H1 (cell line): ENCODE results near the gene GRK6. TPM values are rescaled to one million over a fixed set of nuclear protein-coding genes. Genes with fewer than 3 reads are reported as not detected.
A peak's percentile ranks its signal among the peaks of the same experiment; 100 is the strongest.

Experiments used
- CTCF ChIA-PET: fragments of 300-600 bp; sonication (Branson Sonifier 250); formaldehyde crosslinking; loops from one replicate; lab custom pipeline; 2021; ENCODE audit not compliant: partially characterized antibody; lab: Charles Lee
- POLR2A ChIA-PET: fragments of 300-600 bp; sonication (Branson Sonifier 250); formaldehyde crosslinking; loops from one replicate; lab custom pipeline; 2021; ENCODE audit warnings: inconsistent platforms; ENCODE audit not compliant: partially characterized antibody; lab: Charles Lee
- DNase-seq, 2 experiments: peaks; one replicate each; pipeline versions ENCODE4 v3.0.0 to v3.0.0-alpha.2; 2010 to 2022; ENCODE audit warnings: low spot score in 2 of 2, low read depth in 1 of 2, mixed read lengths in 1 of 2
- FAIRE-seq: peaks from 2 replicates; lab custom pipeline; 2011; peaks lifted over from hg19 to GRCh38; lab: Jason Lieb, UNC
- H2AFZ ChIP-seq: 2 replicates; pipeline ENCODE4 v1.8.1; 2012; ENCODE audit warnings: low read length, inconsistent platforms
- H2AK5ac ChIP-seq: 2 replicates; pipeline ENCODE4 v1.6.1; 2013; ENCODE audit warnings: low read depth, low read length
- H2BK120ac ChIP-seq: replicated peaks from 2 replicates; pipeline ENCODE3; 2013; ENCODE audit warnings: low read depth, low read length, inconsistent platforms
- H2BK12ac ChIP-seq: 2 replicates; pipeline ENCODE4 v1.6.1; 2013; ENCODE audit warnings: low read depth, low read length
- H2BK15ac ChIP-seq: 2 replicates; pipeline ENCODE4 v1.6.1; 2013; ENCODE audit warnings: low read length
- H2BK20ac ChIP-seq: 2 replicates; pipeline ENCODE4 v1.6.1; 2013; ENCODE audit warnings: low read length
- H2BK5ac ChIP-seq: 2 replicates; pipeline ENCODE4 v1.6.1; 2013; ENCODE audit warnings: low read depth, low read length
- H3K14ac ChIP-seq: 2 replicates; pipeline ENCODE4 v1.6.1; 2013; ENCODE audit warnings: inconsistent platforms; ENCODE audit not compliant: insufficient read length
- H3K18ac ChIP-seq: 2 replicates; pipeline ENCODE4 v1.6.1; 2013; ENCODE audit warnings: low read length; ENCODE audit errors: extremely low read depth
- H3K23ac ChIP-seq: 2 replicates; pipeline ENCODE4 v1.6.1; 2013; ENCODE audit warnings: inconsistent platforms; ENCODE audit not compliant: insufficient read length
- H3K23me2 ChIP-seq: 2 replicates; pipeline ENCODE4 v1.6.1; 2013; ENCODE audit warnings: low read depth, low read length
- H3K27ac ChIP-seq: 2 replicates; pipeline ENCODE4 v1.6.1; 2011; ENCODE audit warnings: low read depth, low read length, inconsistent platforms
- H3K27me3 ChIP-seq, 4 experiments: replicated peaks in 1 of 4; 1 replicate in 1 of 4; 2 replicates in 3 of 4; pipeline versions ENCODE4 v1.6.1 to v1.8.1; 2011 to 2013; ENCODE audit warnings: low read length in 3 of 4, mild to moderate bottlenecking in 3 of 4, inconsistent platforms in 2 of 4, mixed read lengths in 2 of 4, moderate library complexity in 1 of 4; ENCODE audit not compliant: control insufficient read depth in 3 of 4, insufficient read depth in 3 of 4; ENCODE audit errors: extremely low read depth in 1 of 4
- H3K36me3 ChIP-seq, 4 experiments: 2 replicates each; pipeline versions ENCODE4 v1.6.1 to v1.8.1; 2011 to 2013; ENCODE audit warnings: mild to moderate bottlenecking in 4 of 4, low read length in 3 of 4, moderate library complexity in 2 of 4, control low read depth in 1 of 4, inconsistent platforms in 1 of 4; ENCODE audit not compliant: insufficient read depth in 4 of 4, control insufficient read depth in 2 of 4
- H3K4ac ChIP-seq: replicated peaks from 2 replicates; pipeline ENCODE3; 2013; ENCODE audit warnings: low read length, low read depth, mixed read lengths, inconsistent platforms; ENCODE audit not compliant: insufficient read length
- H3K4me1 ChIP-seq, 4 experiments: replicated peaks in 1 of 4; 1 replicate in 1 of 4; 2 replicates in 3 of 4; pipeline versions ENCODE4 v1.6.1 to v1.8.1; 2011 to 2013; ENCODE audit warnings: low read length in 3 of 4, inconsistent platforms in 2 of 4, mixed read lengths in 1 of 4; ENCODE audit not compliant: insufficient read depth in 4 of 4, control insufficient read depth in 3 of 4
- H3K4me2 ChIP-seq, 2 experiments: 2 replicates each; pipeline versions ENCODE4 v1.6.1 to v1.8.1; 2011 to 2013; ENCODE audit warnings: low read depth in 2 of 2, low read length in 2 of 2, control low read depth in 1 of 2, inconsistent platforms in 1 of 2, mild to moderate bottlenecking in 1 of 2; ENCODE audit not compliant: insufficient read depth in 1 of 2
- H3K4me3 ChIP-seq, 4 experiments: fragments of 200-600, 300-600 bp in 1 of 4; sonication (generic), shearing (Covaris generic), sonication (Bioruptor Twin) in 1 of 4; 2 replicates each; pipeline versions ENCODE4 v1.5.1 to v1.8.1; 2011 to 2016; ENCODE audit warnings: low read length in 4 of 4, low read depth in 3 of 4, control low read depth in 2 of 4, inconsistent platforms in 2 of 4, mild to moderate bottlenecking in 2 of 4, mixed read lengths in 1 of 4, moderate library complexity in 1 of 4; ENCODE audit not compliant: insufficient read depth in 2 of 4; ENCODE audit errors: extremely low read depth in 1 of 4
- H3K56ac ChIP-seq: replicated peaks from 2 replicates; pipeline ENCODE3; 2013; ENCODE audit warnings: low read depth, mild to moderate bottlenecking, mixed read lengths, low read length, inconsistent platforms; ENCODE audit not compliant: insufficient read length
- H3K79me1 ChIP-seq: 2 replicates; pipeline ENCODE4 v1.6.1; 2013; ENCODE audit warnings: low read depth, low read length, control low read depth
- H3K79me2 ChIP-seq, 2 experiments: 2 replicates each; pipeline versions ENCODE4 v1.6.1 to v1.8.1; 2012 to 2013; ENCODE audit warnings: low read length in 2 of 2, mild to moderate bottlenecking in 2 of 2, inconsistent platforms in 1 of 2; ENCODE audit not compliant: insufficient read depth in 2 of 2, control insufficient read depth in 1 of 2
- H3K9ac ChIP-seq, 4 experiments: replicated peaks in 1 of 4; 1 replicate in 1 of 4; 2 replicates in 3 of 4; pipeline versions ENCODE4 v1.6.1 to v1.8.1; 2011 to 2013; ENCODE audit warnings: low read depth in 3 of 4, low read length in 3 of 4, control low read depth in 2 of 4, mild to moderate bottlenecking in 2 of 4, moderate library complexity in 2 of 4, inconsistent platforms in 1 of 4; ENCODE audit errors: extremely low read depth in 1 of 4
- H3K9me3 ChIP-seq, 2 experiments: 2 replicates each; pipeline versions ENCODE4 v1.6.1 to v1.8.1; 2012 to 2013; ENCODE audit warnings: mild to moderate bottlenecking in 2 of 2, moderate library complexity in 2 of 2, control low read depth in 1 of 2, inconsistent platforms in 1 of 2, low read depth in 1 of 2, low read length in 1 of 2, mixed read lengths in 1 of 2; ENCODE audit not compliant: insufficient read depth in 2 of 2
- H4K20me1 ChIP-seq, 2 experiments: replicated peaks in 1 of 2; 2 replicates each; pipeline versions ENCODE3 to v1.8.1; 2011 to 2013; ENCODE audit warnings: inconsistent platforms in 2 of 2, low read length in 2 of 2, mild to moderate bottlenecking in 1 of 2; ENCODE audit not compliant: insufficient read depth in 2 of 2, control insufficient read depth in 1 of 2
- H4K5ac ChIP-seq: 2 replicates; pipeline ENCODE4 v1.6.1; 2013; ENCODE audit warnings: low read length, low read depth, mixed read lengths, inconsistent platforms; ENCODE audit not compliant: insufficient read length
- H4K8ac ChIP-seq: 2 replicates; pipeline ENCODE4 v1.8.0; 2013; ENCODE audit warnings: mild to moderate bottlenecking, moderate library complexity, low read length, inconsistent platforms; ENCODE audit not compliant: insufficient read depth; ENCODE audit errors: extremely low read depth
- H4K91ac ChIP-seq: replicated peaks from 2 replicates; pipeline ENCODE3; 2013; ENCODE audit warnings: low read length, mixed read lengths, inconsistent platforms; ENCODE audit not compliant: insufficient read length
- CBX8 ChIP-seq: fragments of 300-800, 300-1000 bp; sonication (generic); IDR thresholded peaks from 2 replicates; pipeline ENCODE4 v1.7.1; 2016; ENCODE audit warnings: low read depth, low read length, borderline replicate concordance
- EGR1 ChIP-seq: IDR thresholded peaks from 2 replicates; pipeline ENCODE4 v1.6.1; 2011; ENCODE audit warnings: low read depth, low read length, borderline replicate concordance
- POLR2A ChIP-seq, 2 experiments: IDR thresholded peaks; 1 replicate in 1 of 2; 2 replicates in 1 of 2; pipeline ENCODE4 v1.6.1; 2011; ENCODE audit warnings: low read depth in 2 of 2, low read length in 2 of 2, mild to moderate bottlenecking in 2 of 2; ENCODE audit errors: control extremely low read depth in 1 of 2
- RBBP5 ChIP-seq: IDR thresholded peaks from 2 replicates; pipeline ENCODE4 v1.7.1; 2012; ENCODE audit warnings: low read depth, mild to moderate bottlenecking, inconsistent platforms, low read length, moderate library complexity, borderline replicate concordance
- TAF7 ChIP-seq: optimal IDR thresholded peaks from 2 replicates; pipeline ENCODE3; 2011; ENCODE audit warnings: low read depth, mild to moderate bottlenecking, inconsistent platforms, low read length, moderate library complexity, borderline replicate concordance
- TBP ChIP-seq: IDR thresholded peaks from 2 replicates; pipeline ENCODE4 v1.6.1; 2011; ENCODE audit warnings: low read depth, low read length, improper control_type of control experiment
- WGBS, 2 experiments: shearing (Covaris generic) in 1 of 2; methylation state at CpG; one replicate each; pipeline versions ENCODE4 v1.1.6 to v1.1.7; 2013 to 2015; ENCODE audit warnings: low lambda C conversion rate in 2 of 2, mixed read lengths in 2 of 2, inconsistent platforms in 1 of 2, low coverage in 1 of 2, missing lambda C conversion rate in 1 of 2; ENCODE audit not compliant: insufficient replicate concordance in 2 of 2, insufficient coverage in 1 of 2, insufficient read length in 1 of 2; ENCODE audit errors: extremely low coverage in 1 of 2, missing lambda C conversion rate in 1 of 2; 5-methylcytosine and 5-hydroxymethylcytosine counted together
- polyA plus RNA-seq, 7 experiments: library from polyadenylated mRNA; depleted of rRNA in 3 of 7; stranded (reverse) in 5 of 7; unstranded in 2 of 7; fragments of >200 nt in 5 of 7; fragments of 200-250 nt in 2 of 7; gene quantifications; 1 replicate in 5 of 7; 2 replicates in 1 of 7; 4 replicates in 1 of 7; pipeline versions ENCODE4 v1.2.1 to v1.2.3, GENCODE V29; 2011 to 2013; ENCODE audit warnings: missing spikeins in 2 of 7, mixed read lengths in 2 of 7
- total RNA-seq: library from RNA; stranded (reverse); fragmentation: NEBNext Ultra II Directional; extraction: Animal tissue kit (Norgen Biotek cat#: 25700); gene quantifications from 2 replicates; pipeline ENCODE4 v1.2.1, GENCODE V29; 2021

GRK6 gene
- total and polyA plus RNA-seq, 2 of the 8 experiments (the other 6 are each of a cell fraction or from before 2014, with no cell fraction given) = 31.8 to 57.8 TPM

DNA sequence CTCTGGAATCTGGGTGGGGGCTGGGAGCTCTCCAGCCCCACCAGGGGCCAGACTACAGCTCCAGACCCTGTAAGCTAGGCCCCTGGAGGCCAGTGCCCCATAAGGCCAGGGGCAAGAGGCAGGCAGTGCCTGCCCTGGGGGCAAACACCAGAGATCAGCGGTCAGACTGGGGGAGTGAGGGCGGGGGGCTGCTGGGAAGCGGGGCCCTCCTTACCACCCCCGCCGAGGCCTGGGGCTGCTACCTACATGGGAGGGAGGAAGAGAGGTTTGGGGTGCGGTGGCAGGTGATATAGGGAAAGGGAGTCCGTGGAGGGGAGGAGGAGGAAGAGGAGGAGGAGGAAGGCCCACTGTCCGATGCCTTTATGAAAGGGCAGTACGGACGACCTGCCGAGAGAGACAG, 32.9 kb downstream of the GRK6 start:
- Histone ChIP-seq H4K91ac (no peak overlapping the region), H2AK5ac (no peak overlapping the region), H2BK120ac (no peak overlapping the region)
- TF ChIP-seq EGR1 = no peak
- no peak for TF ChIP-seq CBX8
- no peak for TF ChIP-seq TBP
- TF ChIP-seq RBBP5 = no peak
- TF ChIP-seq TAF7 = no peak
- TF ChIP-seq POLR2A (IDR thresholded peaks at IDR 0.05; ENCODE audit: control extremely low read depth in 1 of 2, low read depth in 2 of 2, low read length in 2 of 2) = 0 out of 3 replicates have a peak, but pooled peaks of 1 of the 2 experiments have one; percentile 0
- TF ChIP-seq, all 59 proteins: peak for 1
- Histone ChIP-seq H4K20me1 (peaks cover 27 to 41% of the 10 kb centered on the region in 2 experiments), H3K23ac (no peak overlapping the region), H4K8ac (no peak overlapping the region), H3K27ac (no peak overlapping the region), H3K27me3 (no peaks in the 10 kb centered on the region), H3K36me3 (peaks cover 22 to 61% (median 50%) of the 10 kb centered on the region in 4 experiments), H3K79me1 (peaks cover 3% of the 10 kb centered on the region; the same call in 1 of the 2 replicates), H2BK15ac (no peak overlapping the region), H2BK20ac (no peak overlapping the region), H3K14ac (no peak overlapping the region), H4K5ac (no peak overlapping the region), H3K56ac (no peak overlapping the region), H3K23me2 (peaks cover 9% of the 10 kb centered on the region; the same call in 1 of the 2 replicates), H3K9ac (no peak overlapping the region), H2BK5ac (no peak overlapping the region), H3K4me2 (no peak overlapping the region), H3K9me3 (no peaks in the 10 kb centered on the region), H2AFZ (no peak overlapping the region), H3K4ac (no peak overlapping the region), H3K18ac (no peak overlapping the region), H3K4me3 (no peak overlapping the region), H3K79me2 (peaks cover 0 to 4% of the 10 kb centered on the region in 2 experiments; a peak in 2 of 4 replicates), H2BK12ac (no peak overlapping the region), H3K4me1 (peaks cover 0 to 11% (median 5%) of the 10 kb centered on the region in 4 experiments; a peak in 4 of 7 replicates)
- ChIA-PET POLR2A (interaction anchor here (0.9 to 67.5 kb wide), 3 partner anchors 10 to 58 kb away, joined by 3 to 3349 read pairs (median 3349); partner anchors contain the start of genes DBN1, DDX41, DOK3 and PDLIM7), CTCF (interaction anchor here (1.4 to 5.5 kb wide), 4 partner anchors 12 to 81 kb away, joined by 3 to 64 read pairs (median 11); partner anchors contain the start of gene DBN1)
- 100% methylated on average over 5 of the region's 11 CpGs; no CpG with 5 or more reads in 1 of the 2 experiments for WGBS, 2 experiments
- DNase-seq = no peak
- no peak for FAIRE-seq
